GM12891 (cell line): ENCODE data around the gene TLE2.

Experiments
- PAX5 ChIP-seq: IDR thresholded peaks from 2 replicates; pipeline ENCODE4 v1.6.1; 2011; ENCODE audit warnings: low read length, moderate library complexity, mild to moderate bottlenecking; ENCODE audit not compliant: insufficient read depth, severe bottlenecking
- POLR2A ChIP-seq: IDR thresholded peaks from 2 replicates; pipeline ENCODE4 v1.6.1; 2011; ENCODE audit warnings: low read depth, low read length, control low read depth
- POLR2AphosphoS5 ChIP-seq: IDR thresholded peaks from 2 replicates; pipeline ENCODE4 v1.6.1; 2011; ENCODE audit warnings: low read depth, low read length, control low read depth
- TAF1 ChIP-seq: IDR thresholded peaks from 2 replicates; pipeline ENCODE4 v1.6.1; 2011; ENCODE audit warnings: low read depth, low read length, control low read depth

DNA sequence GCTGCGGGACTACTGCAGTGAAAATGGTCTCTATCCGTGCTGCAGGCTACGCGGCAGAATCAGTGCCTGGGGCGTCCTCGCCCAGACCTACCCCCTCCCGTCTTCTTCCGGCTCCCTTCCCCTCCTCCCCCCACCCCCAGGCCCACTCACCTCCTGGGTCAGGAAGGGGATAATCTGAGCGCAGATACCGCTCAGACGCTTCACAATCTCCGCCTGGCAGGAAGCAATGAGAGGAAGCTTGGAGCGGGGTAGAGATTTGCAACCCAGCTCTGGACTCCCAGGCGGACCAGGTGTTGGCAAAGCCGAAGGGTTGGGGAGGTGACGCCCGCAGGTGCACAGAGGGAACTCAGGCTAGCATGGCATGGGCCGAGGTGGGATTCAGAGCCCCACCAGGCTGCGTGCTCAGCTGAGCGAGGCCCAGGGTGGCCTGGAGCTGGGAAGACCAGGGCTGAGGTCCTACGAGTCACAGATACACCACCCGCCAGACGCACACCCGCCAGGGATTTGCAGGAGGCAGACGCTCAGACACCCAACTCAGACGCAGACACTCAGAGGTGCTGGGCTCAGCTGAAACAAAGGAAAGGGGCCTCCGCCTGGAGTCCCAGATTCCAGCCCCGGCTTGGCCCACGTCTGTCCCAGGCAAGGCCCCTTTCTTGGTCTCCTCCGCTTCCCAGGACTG is 4.1 kb downstream of the TLE2 start:
- TF ChIP-seq POLR2AphosphoS5 = no peak
- no peak for TF ChIP-seq TAF1
- no peak for TF ChIP-seq PAX5
- no peak for TF ChIP-seq POLR2A
